GM06990 (cell line): ENCODE measurements around the gene CPN2.

Experiments used
- DNase-seq: peaks from one replicate; pipeline ENCODE4 v3.0.0-alpha.2; 2011; ENCODE audit not compliant: insufficient read length; ENCODE audit errors: extremely low read depth
- H3K27me3 ChIP-seq: replicated peaks from 2 replicates; pipeline ENCODE4 v1.6.0; 2011; ENCODE audit warnings: low read length; ENCODE audit not compliant: control insufficient read depth, insufficient read depth
- H3K36me3 ChIP-seq: 2 replicates; pipeline ENCODE4 v1.5.1; 2011; ENCODE audit warnings: low read length; ENCODE audit not compliant: control insufficient read depth, insufficient read depth
- H3K4me3 ChIP-seq: replicated peaks from 2 replicates; pipeline ENCODE4 v1.5.1; 2011; ENCODE audit warnings: low read depth, mild to moderate bottlenecking, control low read depth, low read length
- TF ChIP-seq, protein P1 (sequence below): IDR thresholded peaks from 2 replicates; pipeline ENCODE4 v1.5.1; 2011; ENCODE audit warnings: low read length, control low read depth, mild to moderate bottlenecking, inconsistent platforms; ENCODE audit not compliant: insufficient read depth, poor library complexity, severe bottlenecking

The CPN2 gene

DNA sequence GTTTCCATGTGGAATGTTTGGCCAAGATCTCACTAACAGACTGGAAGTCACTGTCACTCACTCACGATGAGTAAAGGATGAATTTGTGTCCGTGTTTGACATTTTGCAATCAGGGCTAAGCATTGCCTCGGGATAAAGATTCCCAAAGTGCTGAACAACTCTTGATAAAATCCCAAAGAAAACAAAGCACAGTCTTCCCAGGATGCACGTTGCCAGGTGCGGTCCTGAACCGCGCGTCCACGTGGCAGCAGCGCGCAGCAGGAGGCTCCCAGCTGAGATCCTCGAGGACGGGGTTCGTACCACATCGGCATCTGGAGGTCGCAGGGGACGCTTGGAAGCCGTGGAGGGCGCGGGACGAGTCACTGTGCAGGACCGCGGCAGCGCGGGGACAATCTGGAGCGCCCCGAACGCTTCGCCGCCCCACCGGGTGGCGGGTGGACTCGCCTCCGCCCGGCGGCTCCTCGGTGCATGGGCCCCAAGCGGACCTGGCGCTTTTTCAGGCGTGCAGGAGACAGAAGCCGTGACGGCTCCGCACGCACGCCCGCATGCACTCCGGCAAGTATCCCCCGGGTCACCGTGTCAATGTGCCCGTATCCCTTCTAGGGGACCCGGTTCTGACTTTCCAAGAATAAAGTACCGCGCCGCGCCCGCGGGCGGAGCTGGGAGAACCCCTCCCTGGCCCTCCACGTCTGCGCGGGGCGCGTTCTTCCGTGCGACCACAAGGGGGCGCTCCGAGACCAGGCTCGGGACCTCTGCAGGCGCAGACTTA, 17.7 kb downstream of the CPN2 start:
- Histone ChIP-seq H3K27me3 (peaks cover 2% of the 10 kb centered on the region; the same call in 1 of the 2 replicates), H3K4me3 (peak overlapping the region; percentile 52), H3K36me3 (no peaks in the 10 kb centered on the region)
- TF ChIP-seq, protein P1, sequence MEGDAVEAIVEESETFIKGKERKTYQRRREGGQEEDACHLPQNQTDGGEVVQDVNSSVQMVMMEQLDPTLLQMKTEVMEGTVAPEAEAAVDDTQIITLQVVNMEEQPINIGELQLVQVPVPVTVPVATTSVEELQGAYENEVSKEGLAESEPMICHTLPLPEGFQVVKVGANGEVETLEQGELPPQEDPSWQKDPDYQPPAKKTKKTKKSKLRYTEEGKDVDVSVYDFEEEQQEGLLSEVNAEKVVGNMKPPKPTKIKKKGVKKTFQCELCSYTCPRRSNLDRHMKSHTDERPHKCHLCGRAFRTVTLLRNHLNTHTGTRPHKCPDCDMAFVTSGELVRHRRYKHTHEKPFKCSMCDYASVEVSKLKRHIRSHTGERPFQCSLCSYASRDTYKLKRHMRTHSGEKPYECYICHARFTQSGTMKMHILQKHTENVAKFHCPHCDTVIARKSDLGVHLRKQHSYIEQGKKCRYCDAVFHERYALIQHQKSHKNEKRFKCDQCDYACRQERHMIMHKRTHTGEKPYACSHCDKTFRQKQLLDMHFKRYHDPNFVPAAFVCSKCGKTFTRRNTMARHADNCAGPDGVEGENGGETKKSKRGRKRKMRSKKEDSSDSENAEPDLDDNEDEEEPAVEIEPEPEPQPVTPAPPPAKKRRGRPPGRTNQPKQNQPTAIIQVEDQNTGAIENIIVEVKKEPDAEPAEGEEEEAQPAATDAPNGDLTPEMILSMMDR = peak; percentile 99
- DNase-seq = peak; percentile 83

DNA sequence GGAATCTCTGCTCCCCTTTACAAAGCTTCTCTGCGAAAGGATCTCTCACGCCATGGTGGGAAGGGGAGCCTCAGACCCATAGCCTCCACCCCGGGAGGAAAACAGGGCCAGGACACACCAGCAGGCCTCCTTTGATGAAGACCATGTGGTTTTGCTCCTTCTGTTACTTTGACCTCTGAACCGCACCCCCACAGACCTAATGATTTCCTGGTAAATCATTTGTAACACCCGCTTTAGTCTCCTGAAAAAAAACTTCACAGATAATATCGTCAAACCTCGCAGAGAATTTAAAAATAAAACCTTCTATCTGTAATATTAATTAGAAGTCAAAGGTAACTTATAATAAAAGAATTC, 18.3 kb downstream of the CPN2 start:
- TF ChIP-seq, protein P1 = no peak
- DNase-seq = no peak
- H3K4me3 ChIP-seq = no peak overlapping the region

DNA sequence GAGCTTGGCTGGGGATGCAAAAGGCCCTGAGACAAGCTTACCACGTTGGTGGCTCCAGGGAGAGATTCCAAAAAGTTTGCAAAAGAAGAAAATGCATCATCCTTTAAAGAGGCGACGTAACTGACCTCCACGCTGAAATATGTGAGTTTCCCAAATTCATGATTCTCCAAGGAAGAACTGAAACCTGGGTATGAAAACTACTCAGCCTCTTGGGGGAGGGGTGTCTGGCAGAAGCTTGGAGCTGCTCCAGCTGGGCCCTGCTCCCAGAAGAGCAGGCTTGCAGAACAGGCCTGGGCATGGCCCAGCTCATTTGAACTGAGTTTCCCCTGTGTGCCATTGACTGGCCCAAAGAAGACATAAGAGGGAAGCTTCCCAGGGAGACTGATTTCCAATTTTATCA, 20.5 kb downstream of the CPN2 start:
- H3K4me3 ChIP-seq = no peak overlapping the region
- no peaks in the 10 kb centered on the region for H3K36me3 ChIP-seq
- H3K27me3 ChIP-seq = no peaks in the 10 kb centered on the region; the same call in 1 of the 2 replicates
- DNase-seq = no peak
- TF ChIP-seq, protein P1 = no peak

More for the DNA sequence above, 18.3 kb downstream of the CPN2 start:
- Histone ChIP-seq H3K27me3 (peaks cover 2% of the 10 kb centered on the region; the same call in 1 of the 2 replicates), H3K36me3 (no peaks in the 10 kb centered on the region)

DNA sequence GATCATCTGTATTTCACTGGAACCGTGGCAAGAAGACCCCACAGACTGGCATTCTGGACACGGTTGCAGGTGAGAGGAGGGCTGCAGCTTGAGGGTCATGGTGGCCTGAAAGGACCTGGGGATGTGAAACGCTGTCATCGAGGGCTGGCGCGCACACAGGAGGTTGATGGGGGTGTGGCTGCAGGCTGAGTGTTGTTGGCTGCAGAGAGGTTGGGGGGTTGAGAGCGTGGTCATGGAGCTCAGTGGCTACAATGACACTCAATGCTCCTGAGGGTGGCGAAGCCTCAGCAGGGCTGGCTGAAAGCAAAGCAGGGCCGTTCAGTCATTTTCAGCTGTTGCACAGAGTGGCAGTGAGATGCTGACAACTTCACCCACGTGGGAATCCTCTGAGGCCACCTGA, 21.0 kb downstream of the CPN2 start:
- Histone ChIP-seq H3K4me3 (no peak overlapping the region), H3K27me3 (no peaks in the 10 kb centered on the region; the same call in 1 of the 2 replicates), H3K36me3 (no peaks in the 10 kb centered on the region)
- no peak for DNase-seq
- TF ChIP-seq, protein P1 = no peak

DNA sequence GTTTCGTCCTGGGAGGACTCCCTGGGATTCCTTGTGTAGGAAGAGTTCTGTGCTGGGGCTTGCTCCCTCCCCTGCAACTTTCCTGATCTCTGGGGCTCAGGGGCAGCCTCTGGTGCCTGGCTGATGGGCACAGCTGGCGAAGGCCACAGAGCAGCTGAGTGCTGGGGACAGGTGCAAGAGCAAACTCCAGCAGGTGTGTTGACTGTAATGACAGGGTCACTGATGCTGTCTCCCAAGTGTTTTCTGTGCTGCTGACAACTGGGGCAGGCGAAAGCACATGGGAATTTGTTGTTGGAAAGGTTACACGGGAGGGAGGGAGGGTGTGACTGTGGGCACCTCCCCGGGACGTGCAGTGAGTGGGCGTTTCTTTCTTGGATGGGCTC, 21.6 kb downstream of the CPN2 start:
- Histone ChIP-seq H3K4me3 (no peak overlapping the region), H3K27me3 (no peaks in the 10 kb centered on the region; the same call in 1 of the 2 replicates), H3K36me3 (no peaks in the 10 kb centered on the region)
- no peak for DNase-seq
- TF ChIP-seq, protein P1 = no peak
